ENCODE results near the gene CFAP61. TPM values are rescaled to one million over a fixed set of nuclear protein-coding genes. Genes with fewer than 3 reads are reported as not detected.
"Not testable (repeated sequence)": the region's sequence is repeated elsewhere in the genome, so short reads cannot be mapped to it uniquely, and the experiment has no call there.

CFAP61 gene
- polyA plus RNA-seq, 6 donors from 2014 or later: not detected

GRCh38 chr20:20213526-20214121 is 161.3 kb downstream of the CFAP61 start:
- H3K9me3 Mint-ChIP-seq: peaks cover 0 to 11% (median 9%) of the 10 kb centered on the region in 7 donors
- DNase-seq (no peak), ATAC-seq (ENCODE audit: low read depth in 2 of 2) (no peak)
- H3K27me3 Mint-ChIP-seq: peaks cover 15 to 36% (median 21%) of the 10 kb centered on the region in 3 donors
- H3K27ac Mint-ChIP-seq: no peak overlapping the region
- no peak overlapping the region for H3K4me3 Mint-ChIP-seq
- H3K36me3 Mint-ChIP-seq: peaks cover 0 to 8% of the 10 kb centered on the region in 2 donors
- H3K4me1 Mint-ChIP-seq: no peaks in the 10 kb centered on the region

- Mint-ChIP-seq H3K4me1 (no peaks in the 10 kb centered on the region), H3K9me3 (peaks cover 4 to 23% (median 11%) of the 10 kb centered on the region in 7 donors), H3K27ac (peak overlapping the region in 1 of 6 donors; percentile 35), H3K36me3 (peaks cover 0 to 15% of the 10 kb centered on the region in 2 donors), H3K27me3 (peaks cover 19 to 33% (median 21%) of the 10 kb centered on the region in 3 donors), H3K4me3 (no peak overlapping the region)
- DNase-seq: no peak
- ATAC-seq (ENCODE audit: low read depth in 2 of 2): no peak
Observed at GRCh38 chr20:20214757-20215275, 162.5 kb downstream of the CFAP61 start.

GRCh38 chr20:20215976-20216727 is 163.8 kb downstream of the CFAP61 start:
- Mint-ChIP-seq H3K27me3 (peaks cover 21 to 37% (median 21%) of the 10 kb centered on the region in 3 donors), H3K4me3 (no peak overlapping the region), H3K27ac (no peak overlapping the region), H3K4me1 (no peaks in the 10 kb centered on the region), H3K36me3 (peaks cover 0 to 15% of the 10 kb centered on the region in 2 donors), H3K9me3 (peaks cover 4 to 24% (median 12%) of the 10 kb centered on the region in 7 donors)
- DNase-seq (no peak), ATAC-seq (ENCODE audit: low read depth in 2 of 2) (no peak)

- no peak overlapping the region for H3K27ac Mint-ChIP-seq
- H3K36me3 Mint-ChIP-seq: peaks cover 0 to 15% of the 10 kb centered on the region in 2 donors
- peaks cover 21 to 45% (median 21%) of the 10 kb centered on the region in 3 donors for H3K27me3 Mint-ChIP-seq
- H3K4me1 Mint-ChIP-seq: no peaks in the 10 kb centered on the region
- H3K9me3 Mint-ChIP-seq: peaks cover 4 to 24% (median 12%) of the 10 kb centered on the region in 7 donors
- no peak overlapping the region for H3K4me3 Mint-ChIP-seq
- no peak for DNase-seq
- no peak for ATAC-seq (ENCODE audit: low read depth in 2 of 2)
Observed at GRCh38 chr20:20216941-20217340, 164.6 kb downstream of the CFAP61 start.

- H3K9me3 Mint-ChIP-seq: peaks cover 4 to 24% (median 12%) of the 10 kb centered on the region in 7 donors
- H3K4me3 Mint-ChIP-seq: peak overlapping the region in 1 of 8 donors; percentile 3
- H3K27ac Mint-ChIP-seq: no peak overlapping the region
- peaks cover 21 to 41% (median 21%) of the 10 kb centered on the region in 3 donors for H3K27me3 Mint-ChIP-seq
- H3K36me3 Mint-ChIP-seq: peaks cover 0 to 15% of the 10 kb centered on the region in 2 donors
- no peaks in the 10 kb centered on the region for H3K4me1 Mint-ChIP-seq
- DNase-seq (no peak), ATAC-seq (ENCODE audit: low read depth in 2 of 2) (no peak)
Observed at GRCh38 chr20:20217621-20218020, 165.3 kb downstream of the CFAP61 start.

- H3K4me1 Mint-ChIP-seq; H3K4me3 Mint-ChIP-seq; DNase-seq; H3K27ac Mint-ChIP-seq; ATAC-seq (ENCODE audit: low read depth in 2 of 2): not testable (repeated sequence)
- peaks cover 4 to 24% (median 12%) of the 10 kb centered on the region in 7 donors for H3K9me3 Mint-ChIP-seq
- peaks cover 21 to 41% (median 25%) of the 10 kb centered on the region in 3 donors for H3K27me3 Mint-ChIP-seq
- peaks cover 0 to 15% of the 10 kb centered on the region in 2 donors for H3K36me3 Mint-ChIP-seq
Observed at GRCh38 chr20:20218106-20218505, 165.8 kb downstream of the CFAP61 start.

GRCh38 chr20:20219016-20219415 is 166.7 kb downstream of the CFAP61 start:
- Mint-ChIP-seq H3K4me3 (no peak overlapping the region), H3K4me1 (no peaks in the 10 kb centered on the region), H3K27me3 (peaks cover 21 to 45% (median 28%) of the 10 kb centered on the region in 3 donors), H3K36me3 (peaks cover 0 to 15% of the 10 kb centered on the region in 2 donors), H3K9me3 (peaks cover 4 to 24% (median 12%) of the 10 kb centered on the region in 7 donors), H3K27ac (no peak overlapping the region)
- no peak for DNase-seq
- no peak for ATAC-seq (ENCODE audit: low read depth in 2 of 2)

- H3K4me1 Mint-ChIP-seq: no peaks in the 10 kb centered on the region
- DNase-seq (no peak), ATAC-seq (ENCODE audit: low read depth in 2 of 2) (no peak)
- H3K36me3 Mint-ChIP-seq: peaks cover 0 to 15% of the 10 kb centered on the region in 2 donors
- peaks cover 4 to 24% (median 12%) of the 10 kb centered on the region in 7 donors for H3K9me3 Mint-ChIP-seq
- no peak overlapping the region for H3K27ac Mint-ChIP-seq
- H3K4me3 Mint-ChIP-seq: no peak overlapping the region
- H3K27me3 Mint-ChIP-seq: peaks cover 14 to 42% (median 26%) of the 10 kb centered on the region in 3 donors
Observed at GRCh38 chr20:20220134-20220533, 167.8 kb downstream of the CFAP61 start.

GRCh38 chr20:20223981-20224380 is 171.6 kb downstream of the CFAP61 start:
- Mint-ChIP-seq H3K27ac (no peak overlapping the region), H3K36me3 (peaks cover 0 to 3% of the 10 kb centered on the region in 2 donors), H3K9me3 (peaks cover 2 to 31% (median 8%) of the 10 kb centered on the region in 7 donors), H3K27me3 (peaks cover 8 to 29% (median 26%) of the 10 kb centered on the region in 3 donors), H3K4me3 (no peak overlapping the region), H3K4me1 (no peaks in the 10 kb centered on the region)
- no peak for ATAC-seq (ENCODE audit: low read depth in 2 of 2)
- DNase-seq: no peak

- Mint-ChIP-seq H3K4me1 (no peaks in the 10 kb centered on the region), H3K9me3 (peaks cover 0 to 22% (median 7%) of the 10 kb centered on the region in 7 donors), H3K36me3 (no peaks in the 10 kb centered on the region), H3K4me3 (no peak overlapping the region), H3K27ac (no peak overlapping the region), H3K27me3 (peaks cover 7 to 29% (median 26%) of the 10 kb centered on the region in 3 donors)
- DNase-seq (no peak), ATAC-seq (ENCODE audit: low read depth in 2 of 2) (no peak)
Observed at GRCh38 chr20:20224806-20225205, 172.5 kb downstream of the CFAP61 start.

GRCh38 chr20:20225325-20226043 is 173.2 kb downstream of the CFAP61 start:
- no peaks in the 10 kb centered on the region for H3K4me1 Mint-ChIP-seq
- no peaks in the 10 kb centered on the region for H3K36me3 Mint-ChIP-seq
- no peak overlapping the region for H3K27ac Mint-ChIP-seq
- peaks cover 0 to 21% (median 4%) of the 10 kb centered on the region in 7 donors for H3K9me3 Mint-ChIP-seq
- ATAC-seq (ENCODE audit: low read depth in 2 of 2): no peak
- no peak for DNase-seq
- H3K4me3 Mint-ChIP-seq: no peak overlapping the region
- H3K27me3 Mint-ChIP-seq: peaks cover 5 to 25% (median 24%) of the 10 kb centered on the region in 3 donors

GRCh38 chr20:20226554-20226953 is 174.2 kb downstream of the CFAP61 start:
- Mint-ChIP-seq H3K9me3 (peaks cover 0 to 21% (median 4%) of the 10 kb centered on the region in 7 donors), H3K27me3 (peaks cover 5 to 30% (median 19%) of the 10 kb centered on the region in 3 donors), H3K36me3 (no peaks in the 10 kb centered on the region), H3K4me1 (no peaks in the 10 kb centered on the region), H3K27ac (no peak overlapping the region), H3K4me3 (no peak overlapping the region)
- DNase-seq (no peak), ATAC-seq (ENCODE audit: low read depth in 2 of 2) (no peak)

- H3K9me3 Mint-ChIP-seq: peaks cover 0 to 21% (median 4%) of the 10 kb centered on the region in 7 donors
- DNase-seq (no peak), ATAC-seq (ENCODE audit: low read depth in 2 of 2) (no peak)
- no peaks in the 10 kb centered on the region for H3K36me3 Mint-ChIP-seq
- H3K27me3 Mint-ChIP-seq: peaks cover 5 to 35% (median 19%) of the 10 kb centered on the region in 3 donors
- H3K4me1 Mint-ChIP-seq: no peaks in the 10 kb centered on the region
- no peak overlapping the region for H3K4me3 Mint-ChIP-seq
- no peak overlapping the region for H3K27ac Mint-ChIP-seq
Observed at GRCh38 chr20:20227013-20227571, 174.8 kb downstream of the CFAP61 start.
